NCI-H1436 (cell line): Measurements from ENCODE around the gene ASIC5.
"Not testable (repeated sequence)": the region's sequence is repeated elsewhere in the genome, so short reads cannot be mapped to it uniquely, and the experiment has no call there.

Source experiments
- DNase-seq: peaks from one replicate; lab custom pipeline; 2025; lab: John Stamatoyannopoulos, UW

The ASIC5 gene

GRCh38 chr4:155866177-155866576, at the start of gene ASIC5:
Gene ASIC5, minus strand, starts transcription at chr4:155866277. Its CDS starts 51 bp downstream, at chr4:155866226.
- DNase-seq, result no peak

- DNase-seq, result no peak
Measured at GRCh38 chr4:155914782-155915181, 48.7 kb upstream of the ASIC5 start.

- DNase-seq, result no peak
Measured at GRCh38 chr4:155911905-155912304, 45.8 kb upstream of the ASIC5 start.

- DNase-seq, result no peak
Measured at GRCh38 chr4:155909615-155910226, 43.6 kb upstream of the ASIC5 start.

- no peak for DNase-seq
Measured at GRCh38 chr4:155908187-155909139, 42.4 kb upstream of the ASIC5 start.

GRCh38 chr4:155907556-155907955, 41.5 kb upstream of the ASIC5 start:
- no peak for DNase-seq

GRCh38 chr4:155906554-155907247, 40.6 kb upstream of the ASIC5 start:
- no peak for DNase-seq

- no peak for DNase-seq
Measured at GRCh38 chr4:155904331-155904730, 38.3 kb upstream of the ASIC5 start.

- DNase-seq, result no peak
Measured at GRCh38 chr4:155903453-155903852, 37.4 kb upstream of the ASIC5 start, which contains the start of gene TDO2. Gene TDO2, plus strand, starts transcription at chr4:155903696. Its CDS starts 63 bp downstream, at chr4:155903759.

GRCh38 chr4:155901013-155901412, 34.9 kb upstream of the ASIC5 start:
- DNase-seq, result no peak

- no peak for DNase-seq
Measured at GRCh38 chr4:155900381-155900780, 34.3 kb upstream of the ASIC5 start.

GRCh38 chr4:155899891-155900290, 33.8 kb upstream of the ASIC5 start:
- DNase-seq, result no peak

GRCh38 chr4:155898371-155898770, 32.3 kb upstream of the ASIC5 start:
- not testable (repeated sequence) for DNase-seq

GRCh38 chr4:155891058-155891457, 25.0 kb upstream of the ASIC5 start:
- no peak for DNase-seq

GRCh38 chr4:155889946-155890345, 23.9 kb upstream of the ASIC5 start:
- DNase-seq, result no peak

- DNase-seq, result no peak
Measured at GRCh38 chr4:155889031-155889793, 23.1 kb upstream of the ASIC5 start.

GRCh38 chr4:155887847-155888570, 21.9 kb upstream of the ASIC5 start:
- no peak for DNase-seq

GRCh38 chr4:155887045-155887444, 21.0 kb upstream of the ASIC5 start:
- no peak for DNase-seq

GRCh38 chr4:155885666-155886065, 19.6 kb upstream of the ASIC5 start:
- DNase-seq, result no peak

- no peak for DNase-seq
Measured at GRCh38 chr4:155883895-155884294, 17.8 kb upstream of the ASIC5 start.

- DNase-seq, result no peak
Measured at GRCh38 chr4:155881555-155881954, 15.5 kb upstream of the ASIC5 start.
